Type B pancreatic cell (in vitro differentiated cells): Measurements from ENCODE around the gene POLR1G. TPM values are rescaled to one million over a fixed set of nuclear protein-coding genes. Genes with fewer than 3 reads are reported as not detected.

ENCODE experiments used
- DNase-seq: peaks from one replicate; pipeline ENCODE4 v3.0.0; 2021; ENCODE audit warnings: mixed read lengths; ENCODE audit not compliant: unreplicated experiment; ENCODE audit errors: extremely low spot score
- H3K27ac Mint-ChIP-seq: 2 replicates; pipeline ENCODE4 v1.8.0; 2021; ENCODE audit warnings: mild to moderate bottlenecking, mixed read lengths
- H3K27me3 Mint-ChIP-seq: 2 replicates; pipeline ENCODE4 v1.8.0; 2021; ENCODE audit warnings: mixed read lengths
- H3K36me3 Mint-ChIP-seq: 2 replicates; pipeline ENCODE4 v1.8.0; 2021; ENCODE audit warnings: mixed read lengths
- H3K4me1 Mint-ChIP-seq: one replicate; pipeline ENCODE4 v1.8.0; 2021; ENCODE audit warnings: mixed read lengths; ENCODE audit not compliant: unreplicated experiment
- H3K4me3 Mint-ChIP-seq: 2 replicates; pipeline ENCODE4 v1.8.0; 2021; ENCODE audit warnings: mild to moderate bottlenecking, mixed read lengths
- H3K9me3 Mint-ChIP-seq: 2 replicates; pipeline ENCODE4 v1.8.0; 2021; ENCODE audit warnings: mixed read lengths
- total RNA-seq: library from RNA; stranded (reverse); gene quantifications from 2 replicates; pipeline ENCODE4 v1.2.1, GENCODE V29; 2021; ENCODE audit warnings: low replicate concordance
- TF ChIP-seq, protein P1 (sequence below): fragments of 200-600 bp; sonication (generic); conservative IDR thresholded peaks from 2 replicates; pipeline ENCODE4 v1.5.0; 2021; ENCODE audit warnings: antibody characterized with exemption, mild to moderate bottlenecking

POLR1G gene
- total RNA-seq, 1 donor from 2014 or later: 9.5 TPM

DNA sequence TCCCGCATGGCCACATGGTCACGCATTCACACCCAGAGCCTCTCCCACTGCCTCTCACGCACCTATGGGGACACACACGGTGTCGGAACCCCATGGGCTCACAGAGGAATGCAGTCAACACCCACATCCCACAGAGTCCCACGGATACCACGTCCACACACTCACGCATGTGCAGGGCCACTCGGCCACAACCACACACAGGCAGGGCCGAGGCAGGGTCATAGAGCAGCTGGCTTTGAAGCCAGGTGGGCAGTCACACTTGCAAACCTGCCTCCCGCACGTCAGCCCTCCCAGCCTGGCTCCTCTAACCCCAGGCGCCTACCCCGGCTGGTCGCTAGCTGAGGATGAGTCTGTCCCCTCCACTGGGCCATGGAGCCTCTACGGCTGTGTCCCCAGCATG lies 44.2 kb upstream of the POLR1G start:
- Mint-ChIP-seq H3K4me1 (no peaks in the 10 kb centered on the region), H3K9me3 (no peaks in the 10 kb centered on the region), H3K4me3 (no peak overlapping the region), H3K27me3 (no peaks in the 10 kb centered on the region), H3K27ac (no peak overlapping the region), H3K36me3 (peaks cover 3% of the 10 kb centered on the region)
- TF ChIP-seq, protein P1, sequence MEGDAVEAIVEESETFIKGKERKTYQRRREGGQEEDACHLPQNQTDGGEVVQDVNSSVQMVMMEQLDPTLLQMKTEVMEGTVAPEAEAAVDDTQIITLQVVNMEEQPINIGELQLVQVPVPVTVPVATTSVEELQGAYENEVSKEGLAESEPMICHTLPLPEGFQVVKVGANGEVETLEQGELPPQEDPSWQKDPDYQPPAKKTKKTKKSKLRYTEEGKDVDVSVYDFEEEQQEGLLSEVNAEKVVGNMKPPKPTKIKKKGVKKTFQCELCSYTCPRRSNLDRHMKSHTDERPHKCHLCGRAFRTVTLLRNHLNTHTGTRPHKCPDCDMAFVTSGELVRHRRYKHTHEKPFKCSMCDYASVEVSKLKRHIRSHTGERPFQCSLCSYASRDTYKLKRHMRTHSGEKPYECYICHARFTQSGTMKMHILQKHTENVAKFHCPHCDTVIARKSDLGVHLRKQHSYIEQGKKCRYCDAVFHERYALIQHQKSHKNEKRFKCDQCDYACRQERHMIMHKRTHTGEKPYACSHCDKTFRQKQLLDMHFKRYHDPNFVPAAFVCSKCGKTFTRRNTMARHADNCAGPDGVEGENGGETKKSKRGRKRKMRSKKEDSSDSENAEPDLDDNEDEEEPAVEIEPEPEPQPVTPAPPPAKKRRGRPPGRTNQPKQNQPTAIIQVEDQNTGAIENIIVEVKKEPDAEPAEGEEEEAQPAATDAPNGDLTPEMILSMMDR: no peak
- no peak for DNase-seq

DNA sequence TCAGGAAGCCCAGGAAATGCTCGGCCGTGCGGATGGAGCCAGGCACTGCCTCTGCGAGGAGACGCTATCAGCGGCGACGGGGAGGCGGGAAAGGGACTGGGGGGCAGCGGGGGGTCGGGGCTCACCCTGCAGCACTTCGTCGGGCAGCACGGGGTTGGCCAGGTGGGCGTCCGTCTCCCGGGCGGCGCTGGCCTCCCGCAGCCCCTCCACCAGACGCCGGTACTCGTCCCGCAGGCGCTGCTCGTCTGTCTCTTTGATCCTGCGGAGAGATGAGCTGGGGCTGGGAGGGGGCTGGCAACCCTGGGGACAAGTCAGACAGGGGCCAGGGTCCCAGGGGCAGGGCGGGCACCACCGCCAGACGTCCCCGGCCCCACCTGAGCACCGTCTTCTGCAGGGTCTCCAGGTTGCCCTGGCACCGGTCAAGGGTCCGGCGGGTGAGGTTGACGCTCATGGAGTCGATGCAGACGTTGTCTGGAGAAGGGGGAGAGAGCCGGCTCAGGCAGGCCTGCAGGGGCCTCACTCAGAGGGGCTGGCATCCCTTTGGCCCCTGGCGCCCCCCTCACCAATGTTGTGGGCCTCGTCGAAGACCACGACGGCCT lies 42.5 kb upstream of the POLR1G start:
- no peak overlapping the region for H3K4me3 Mint-ChIP-seq
- H3K27me3 Mint-ChIP-seq: no peaks in the 10 kb centered on the region
- peaks cover 3% of the 10 kb centered on the region for H3K4me1 Mint-ChIP-seq
- no peak for DNase-seq
- H3K9me3 Mint-ChIP-seq: no peaks in the 10 kb centered on the region
- H3K27ac Mint-ChIP-seq: no peak overlapping the region
- TF ChIP-seq, protein P1: no peak
- peaks cover 3% of the 10 kb centered on the region for H3K36me3 Mint-ChIP-seq

- H3K27me3 Mint-ChIP-seq: no peaks in the 10 kb centered on the region
- TF ChIP-seq, protein P1: no peak
- H3K36me3 Mint-ChIP-seq: peaks cover 3% of the 10 kb centered on the region
- no peak overlapping the region for H3K4me3 Mint-ChIP-seq
- no peaks in the 10 kb centered on the region for H3K9me3 Mint-ChIP-seq
- H3K4me1 Mint-ChIP-seq: peaks cover 3% of the 10 kb centered on the region
- no peak overlapping the region for H3K27ac Mint-ChIP-seq
- DNase-seq: no peak
Measured at GRCh38 chr19:45364696-45365095, 41.7 kb upstream of the POLR1G start.

GRCh38 chr19:45368127-45368526 lies 38.3 kb upstream of the POLR1G start:
- TF ChIP-seq, protein P1: no peak
- Mint-ChIP-seq H3K4me1 (peaks cover 8% of the 10 kb centered on the region), H3K4me3 (peak overlapping the region; percentile 36)

GRCh38 chr19:45368737-45369340 lies 37.6 kb upstream of the POLR1G start:
- peaks cover 8% of the 10 kb centered on the region for H3K4me1 Mint-ChIP-seq
- H3K27me3 Mint-ChIP-seq: no peaks in the 10 kb centered on the region
- H3K36me3 Mint-ChIP-seq: no peaks in the 10 kb centered on the region
- no peak overlapping the region for H3K27ac Mint-ChIP-seq
- H3K9me3 Mint-ChIP-seq: no peaks in the 10 kb centered on the region
- DNase-seq: no peak
- TF ChIP-seq, protein P1: no peak
- peak overlapping the region; percentile 78 for H3K4me3 Mint-ChIP-seq

More at GRCh38 chr19:45368127-45368526, 38.3 kb upstream of the POLR1G start:
- no peaks in the 10 kb centered on the region for H3K27me3 Mint-ChIP-seq
- H3K36me3 Mint-ChIP-seq: no peaks in the 10 kb centered on the region
- no peak for DNase-seq
- no peak overlapping the region for H3K27ac Mint-ChIP-seq
- no peaks in the 10 kb centered on the region for H3K9me3 Mint-ChIP-seq
